Inflammatory macrophage (primary cell): Measurements from ENCODE around the gene OR4A16.

Experiments
- DNase-seq, 2 donors: peaks; one replicate each; pipeline ENCODE4 v3.0.0-alpha.2; 2020 to 2022
- total RNA-seq, 18 experiments: gene quantifications; one replicate each; lab custom pipeline; 2026; ENCODE audit warnings: mixed read lengths in 6 of 18, inconsistent platforms in 2 of 18; lab: John Stamatoyannopoulos, UW

The OR4A16 gene, protein sequence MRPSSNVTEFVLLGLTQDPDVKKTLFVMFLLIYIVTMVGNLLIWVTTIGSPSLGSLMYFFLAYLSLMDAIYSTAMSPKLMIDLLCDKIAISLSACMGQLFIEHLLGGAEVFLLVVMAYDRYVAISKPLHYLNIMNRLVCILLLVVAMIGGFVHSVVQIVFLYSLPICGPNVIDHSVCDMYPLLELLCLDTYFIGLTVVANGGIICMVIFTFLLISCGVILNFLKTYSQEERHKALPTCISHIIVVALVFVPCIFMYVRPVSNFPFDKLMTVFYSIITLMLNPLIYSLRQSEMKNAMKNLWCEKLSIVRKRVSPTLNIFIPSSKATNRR
- 0 to 0.06 (median 0) reads per million in 18 experiments for total RNA-seq

DNA sequence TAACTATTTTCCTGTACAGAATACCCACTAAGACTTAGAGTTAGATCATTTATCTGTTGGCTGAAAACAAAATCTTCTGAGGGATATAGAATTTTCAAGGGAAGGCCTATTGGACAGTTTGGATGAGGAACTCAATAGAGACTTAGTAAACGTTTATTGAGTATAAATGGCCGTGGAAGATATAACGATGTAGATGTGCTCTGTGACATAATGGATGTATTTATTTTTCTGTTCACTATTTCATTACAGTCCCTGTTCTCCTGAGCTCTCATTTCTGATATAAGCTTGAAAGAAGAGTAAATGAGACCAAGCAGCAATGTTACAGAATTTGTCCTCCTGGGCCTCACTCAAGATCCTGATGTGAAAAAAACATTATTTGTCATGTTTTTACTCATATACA lies at the start of gene OR4A16:
Gene OR4A16 (plus strand): TSS at position 301 of the 400 bp plus-strand sequence. CDS start 0 bp downstream, at position 301.
- DNase-seq: no peak

DNA sequence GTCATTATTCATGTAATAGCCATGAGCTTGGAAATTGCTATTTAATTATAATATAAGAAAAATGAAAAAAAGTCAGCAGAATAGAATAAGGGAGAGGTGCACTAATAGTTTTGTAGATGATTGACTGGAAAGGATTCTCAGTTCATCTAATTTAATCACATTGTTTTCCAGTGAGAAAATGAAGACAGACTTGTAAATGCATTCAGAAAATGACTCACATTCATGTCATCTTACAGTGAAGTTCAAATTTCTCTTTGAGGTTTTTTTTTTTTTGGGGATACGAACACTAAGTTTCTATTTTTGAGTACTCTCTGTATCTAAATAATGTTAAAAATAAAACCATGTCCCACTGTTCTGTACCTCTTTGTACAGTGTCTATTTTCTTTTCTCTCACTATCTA lies 18.5 kb upstream of the OR4A16 start:
- DNase-seq: no peak

DNA sequence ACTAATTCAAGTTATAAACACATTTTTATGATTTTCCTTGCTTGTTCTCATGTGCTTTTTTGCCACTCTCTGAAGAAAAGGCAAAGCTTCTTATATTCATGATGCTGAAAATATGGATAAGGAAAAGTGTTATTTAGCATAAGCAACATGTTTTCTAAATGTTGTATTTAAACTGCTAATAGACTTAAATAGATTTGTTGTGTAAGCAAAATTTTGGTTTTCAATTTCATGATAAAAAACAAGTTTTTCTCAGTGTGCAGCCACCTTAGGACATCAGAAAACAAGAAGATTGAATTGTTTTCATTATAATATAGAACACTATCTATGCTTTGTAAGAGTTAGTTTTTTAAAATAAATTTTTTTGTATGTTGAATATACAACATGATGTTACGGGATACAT lies 2.3 kb downstream of the OR4A16 start:
- DNase-seq: no peak

DNA sequence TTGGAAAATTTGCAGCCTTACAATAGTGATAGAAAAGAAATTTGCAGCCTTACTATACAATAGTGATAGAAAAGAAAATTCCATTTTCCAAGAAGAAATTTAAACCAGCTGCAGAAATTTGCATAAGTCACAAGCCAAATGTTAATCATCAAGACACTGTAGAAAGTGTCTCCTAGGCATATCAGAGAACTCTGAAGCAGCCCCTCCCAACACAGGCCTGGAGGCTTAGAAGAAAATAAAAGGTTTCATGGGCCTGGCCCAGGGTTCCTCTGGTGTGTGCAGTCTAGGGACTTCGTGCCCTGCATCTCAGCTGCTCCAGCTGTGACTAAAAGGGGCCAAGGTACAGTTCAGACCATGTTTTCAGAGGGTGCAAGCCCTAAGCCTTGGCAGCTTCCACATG lies 6.0 kb downstream of the OR4A16 start:
- no peak for DNase-seq

DNA sequence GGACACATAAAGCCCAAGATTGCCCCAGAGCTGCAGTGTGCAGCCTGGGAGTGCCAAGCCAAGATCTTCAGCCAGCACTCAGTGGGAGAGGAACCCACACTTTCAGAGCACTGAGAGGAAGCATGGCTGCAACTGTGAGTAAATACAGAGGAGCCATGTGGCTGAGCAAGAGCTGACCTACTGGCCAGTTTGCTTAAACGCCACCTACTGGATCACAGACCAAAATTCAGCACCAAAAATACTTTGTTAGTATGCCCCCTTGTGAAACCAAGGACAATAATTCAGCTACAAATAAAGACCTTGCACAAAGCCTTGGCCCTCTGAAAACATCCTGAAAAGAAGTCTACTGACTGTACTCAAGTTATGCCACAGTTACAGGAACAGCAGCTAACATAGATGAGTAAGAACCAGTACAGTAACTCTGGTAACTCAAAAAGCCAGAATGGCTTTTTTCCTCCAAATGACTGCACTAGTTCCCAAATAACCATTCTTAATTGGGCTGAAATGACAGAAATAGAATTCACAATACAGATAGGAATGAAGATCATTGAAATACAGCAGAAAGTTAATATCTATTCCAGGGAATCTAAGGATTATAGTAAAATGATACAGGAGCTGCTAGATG lies 14.7 kb downstream of the OR4A16 start:
- no peak for DNase-seq

DNA sequence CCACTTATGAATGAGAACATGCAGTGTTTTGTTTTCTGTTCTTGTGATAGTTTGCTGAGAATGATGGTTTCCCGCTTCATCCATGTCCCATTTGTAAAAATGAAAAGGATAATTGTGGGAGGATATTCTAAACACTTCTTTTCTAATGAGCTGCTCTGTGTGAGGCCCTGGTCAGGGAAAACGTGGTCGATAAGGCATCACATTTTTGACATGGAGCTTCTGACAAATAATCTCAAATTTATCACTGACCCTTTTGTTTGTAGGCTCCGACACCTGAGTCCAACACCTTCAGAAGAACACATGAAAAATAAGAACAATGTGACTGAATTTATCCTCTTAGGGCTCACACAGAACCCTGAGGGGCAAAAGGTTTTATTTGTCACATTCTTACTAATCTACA lies 24.7 kb downstream of the OR4A16 start, which contains the start of gene OR4A15:
Gene OR4A15 (plus strand): TSS at position 301 of the 400 bp plus-strand sequence. CDS start 0 bp downstream, at position 301.
- no peak for DNase-seq
